ENCODE measurements around the gene CXCL12. TPM values are rescaled to one million over a fixed set of nuclear protein-coding genes. Genes with fewer than 3 reads are reported as not detected.

Gene CXCL12
- total RNA-seq, 1 experiment from 2014 or later, result 0.47 TPM

- H3K4me3 ChIP-seq (replicated peaks in 1 of 2; ENCODE audit: low read depth in 1 of 2, low read length in 2 of 2), result no peak overlapping the region
- no peaks in the 10 kb centered on the region for H3K36me3 ChIP-seq (ENCODE audit: control insufficient read depth in 1 of 2, insufficient read depth in 2 of 2, low read length in 2 of 2)
- no peaks in the 10 kb centered on the region for H3K4me1 ChIP-seq (ENCODE audit: control insufficient read depth in 1 of 2, insufficient read depth in 2 of 2, low read length in 2 of 2)
- H3K79me2 ChIP-seq (ENCODE audit: insufficient read depth, low read length), result no peaks in the 10 kb centered on the region
- no peaks in the 10 kb centered on the region for H3K9me3 ChIP-seq (ENCODE audit: control insufficient read depth in 1 of 2, insufficient read depth in 1 of 2, low read depth in 1 of 2, low read length in 2 of 2)
- no peak overlapping the region for H3K4me2 ChIP-seq (ENCODE audit: low read length)
- no peak overlapping the region for H2AFZ ChIP-seq (ENCODE audit: low read depth, low read length, poor library complexity, severe bottlenecking)
- no peaks in the 10 kb centered on the region for H4K20me1 ChIP-seq (ENCODE audit: insufficient read depth)
- no peak overlapping the region for H3K9ac ChIP-seq (ENCODE audit: low read length)
- POLR2A ChIA-PET, result no interaction called here
- no TSS peak for BruUV-seq (replicated peaks)
- RAD21 ChIA-PET (ENCODE audit: low non-redundant PET in 1 of 2, low total read pairs in 2 of 2, uncharacterized antibody in 2 of 2, unreplicated experiment in 2 of 2), result no interaction called here
- intact Hi-C loops (cut with micrococcal nuclease), result loop anchor here (10.0 kb wide), 1 partner anchor 476 kb away; no protein-coding TSS in a partner anchor
- H3K27me3 ChIP-seq (ENCODE audit: insufficient read depth, low read length), result peaks cover 18% of the 10 kb centered on the region; the same call in 1 of the 2 replicates
- DNase-seq (ENCODE audit: low read depth, low spot score), result no peak
- no peak for ATAC-seq
- CTCF ChIA-PET, result no interaction called here
- no peak overlapping the region for H3K27ac ChIP-seq (ENCODE audit: low read depth, low read length)
- no peak for TF ChIP-seq EGR1 (IDR thresholded peaks at IDR 0.05; ENCODE audit: low read depth)
- no peak for TF ChIP-seq EZH2phosphoT487 (IDR thresholded peaks at IDR 0.05; ENCODE audit: borderline replicate concordance)
- TF ChIP-seq ZBTB33 (IDR thresholded peaks at IDR 0.05; ENCODE audit: extremely low read depth, insufficient replicate concordance, low read length), result no peak
- no peak for TF ChIP-seq EZH2 (IDR thresholded peaks at IDR 0.05)
- TF ChIP-seq JUND (IDR thresholded peaks at IDR 0.05), result no peak
- no peak for TF ChIP-seq SP1 (IDR thresholded peaks at IDR 0.05; ENCODE audit: low read depth)
- no peak for TF ChIP-seq CEBPB (IDR thresholded peaks at IDR 0.05; ENCODE audit: low read depth)
- no peak for TF ChIP-seq SRF (IDR thresholded peaks at IDR 0.05; ENCODE audit: low read depth)
- TF ChIP-seq YY1 (IDR thresholded peaks at IDR 0.05; ENCODE audit: extremely low read depth, insufficient replicate concordance, low read depth, low read length), result no peak
- TF ChIP-seq FOSL1 (IDR thresholded peaks at IDR 0.05; ENCODE audit: low read depth), result no peak
- no peaks in the 10 kb centered on the region for H3K9me2 ChIP-seq (ENCODE audit: insufficient read depth)
These were observed 4.3 kb upstream of the CXCL12 start for GRCh38 chr10:44389150-44389549.
